GM18870 (cell line): ENCODE results near the gene LRP2.
A peak's percentile ranks its signal among the peaks of the same experiment; 100 is the strongest.

ENCODE experiments used
- ATAC-seq: cut with Tn5 transposase; IDR thresholded peaks from one replicate; pipeline ENCODE4 v1.9.1; 2021; ENCODE audit warnings: moderate library complexity; ENCODE audit not compliant: unreplicated experiment

The LRP2 gene

DNA sequence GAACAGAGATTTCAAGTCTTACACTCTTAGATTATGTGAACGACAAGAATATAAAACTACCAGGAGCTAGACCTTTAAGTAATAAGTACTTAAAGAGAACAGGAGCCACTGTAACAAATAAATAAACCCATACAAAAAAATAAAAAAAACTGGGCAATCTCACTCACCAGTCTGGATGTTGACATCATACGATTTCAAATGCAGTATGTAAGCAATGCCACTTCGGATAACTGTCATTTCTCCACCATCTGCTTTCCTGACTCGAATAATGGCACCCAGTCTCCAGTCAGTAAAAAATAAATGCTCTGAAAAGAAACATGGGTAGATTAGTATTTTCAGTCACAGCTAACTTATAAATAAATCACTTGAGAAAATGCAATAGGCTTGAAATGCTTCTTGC, 115.1 kb downstream of the LRP2 start:
- ATAC-seq: no peak

DNA sequence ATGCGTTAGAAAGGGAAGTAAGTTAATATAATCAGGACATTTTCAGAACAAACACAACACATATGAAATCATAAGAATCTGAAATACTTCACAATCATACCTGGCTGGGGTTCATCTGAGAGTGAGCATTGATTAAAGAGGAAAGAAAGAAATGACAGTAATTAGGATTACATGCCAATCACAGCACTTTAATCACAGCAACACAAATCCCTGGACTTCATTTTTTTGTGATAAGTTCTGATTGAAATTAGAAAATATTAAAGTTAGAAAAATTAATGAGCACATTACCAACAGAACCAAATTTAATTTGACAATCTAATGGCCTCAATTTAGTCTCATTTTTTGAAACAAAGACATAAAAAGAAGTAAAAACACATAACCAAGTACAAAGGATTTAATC, 121.9 kb downstream of the LRP2 start:
- ATAC-seq: no peak

DNA sequence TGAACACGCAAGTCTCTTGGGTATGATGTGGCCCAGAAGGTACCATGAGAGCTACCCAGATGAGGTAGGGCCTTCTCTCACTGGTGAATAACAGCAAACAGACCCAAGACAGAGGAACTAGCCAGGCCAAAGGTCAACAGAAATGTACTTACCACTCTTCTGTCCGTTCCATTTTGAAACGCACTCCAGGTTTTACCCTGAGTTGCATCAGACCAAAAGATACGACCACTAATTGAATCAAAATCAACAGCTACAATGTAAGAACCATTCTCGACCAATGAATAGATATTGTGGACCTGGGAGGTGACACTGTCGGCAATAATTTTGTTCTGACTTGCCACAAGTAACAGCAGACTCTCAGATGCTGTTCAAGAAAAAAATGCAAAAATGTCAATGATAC, 124.4 kb downstream of the LRP2 start:
- no peak for ATAC-seq

DNA sequence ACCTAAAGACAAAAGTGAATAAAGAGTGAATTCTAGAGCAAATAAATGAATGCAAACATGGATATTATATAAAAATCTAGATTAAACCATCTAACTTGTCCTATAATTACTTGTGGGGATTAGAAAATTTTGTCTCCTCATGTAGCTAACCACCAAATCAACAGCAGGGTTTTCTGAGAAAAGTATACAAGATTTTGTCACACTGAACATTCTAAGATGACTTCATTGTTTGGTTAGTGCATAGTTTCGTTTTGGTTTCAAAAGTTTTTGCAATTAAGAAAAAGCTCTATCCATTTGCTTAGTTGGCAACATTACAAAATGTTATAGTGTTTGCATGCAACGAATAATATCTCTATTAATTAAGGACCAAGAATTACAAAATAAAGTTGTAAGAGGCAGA, 125.0 kb downstream of the LRP2 start:
- ATAC-seq: no peak

DNA sequence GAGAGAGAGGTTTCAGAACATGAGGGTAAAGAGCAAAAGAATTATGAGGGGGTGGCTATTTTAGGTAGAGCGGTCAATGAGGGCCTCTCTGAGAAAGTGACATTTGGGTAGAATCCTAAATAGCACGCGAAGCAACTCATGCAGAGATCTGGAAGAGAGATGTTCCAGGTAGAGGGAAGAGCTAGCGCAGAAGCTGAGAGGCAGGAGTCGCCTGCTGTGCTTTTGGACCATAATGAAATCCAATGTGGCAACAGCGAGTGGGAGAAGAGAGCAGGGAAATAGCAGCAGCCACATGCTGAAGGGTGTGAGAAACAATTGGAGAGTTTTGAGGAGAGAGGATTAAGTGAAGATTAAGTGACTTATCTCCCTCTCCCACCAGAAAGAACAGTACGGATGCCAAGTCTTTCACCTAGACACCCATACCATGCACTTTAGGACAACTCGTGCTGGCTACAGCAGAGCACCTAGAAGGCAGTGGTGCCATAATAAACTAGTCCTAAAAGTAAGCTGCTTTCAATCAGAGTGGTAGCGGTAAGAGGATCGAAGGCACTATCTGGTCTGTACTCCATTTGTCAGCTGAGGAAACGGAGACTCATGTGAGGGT, 129.7 kb downstream of the LRP2 start:
- no peak for ATAC-seq

DNA sequence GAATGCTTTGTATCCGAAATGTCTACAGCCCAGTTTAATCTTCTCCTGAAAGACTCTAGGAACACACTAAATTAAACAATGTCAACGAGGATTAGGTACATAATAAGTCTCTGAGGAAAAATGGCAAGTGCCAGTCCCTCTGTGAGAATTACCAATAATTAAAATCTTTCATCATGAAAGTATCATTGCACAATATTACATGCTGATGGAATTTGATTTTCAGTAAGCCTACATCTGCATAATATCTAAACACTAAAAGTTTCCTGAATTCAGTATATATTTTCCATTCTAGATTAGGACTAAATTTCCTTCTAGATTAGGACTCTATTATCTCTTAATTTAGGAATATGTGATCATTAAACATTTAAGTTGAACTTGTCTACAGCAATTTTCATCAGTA, 132.1 kb downstream of the LRP2 start:
- no peak for ATAC-seq

DNA sequence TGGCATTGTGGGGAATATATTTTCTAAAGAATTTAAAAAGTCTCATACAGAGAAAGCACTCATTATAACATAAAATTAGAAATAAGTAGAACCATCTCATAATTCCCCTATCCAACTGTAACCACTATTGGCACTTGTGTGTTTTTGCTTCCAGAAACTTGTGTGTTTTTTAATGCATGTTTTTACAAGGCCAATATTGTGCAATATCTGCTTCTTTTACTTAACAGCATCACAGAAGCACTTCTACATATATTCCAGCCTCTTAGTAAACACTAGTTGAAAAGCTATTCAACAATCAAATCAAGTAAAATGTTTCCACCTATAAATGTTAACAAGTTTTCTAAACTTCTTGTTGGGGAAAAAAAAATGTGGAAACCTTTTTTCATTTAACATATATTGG, 132.7 kb downstream of the LRP2 start:
- no peak for ATAC-seq

DNA sequence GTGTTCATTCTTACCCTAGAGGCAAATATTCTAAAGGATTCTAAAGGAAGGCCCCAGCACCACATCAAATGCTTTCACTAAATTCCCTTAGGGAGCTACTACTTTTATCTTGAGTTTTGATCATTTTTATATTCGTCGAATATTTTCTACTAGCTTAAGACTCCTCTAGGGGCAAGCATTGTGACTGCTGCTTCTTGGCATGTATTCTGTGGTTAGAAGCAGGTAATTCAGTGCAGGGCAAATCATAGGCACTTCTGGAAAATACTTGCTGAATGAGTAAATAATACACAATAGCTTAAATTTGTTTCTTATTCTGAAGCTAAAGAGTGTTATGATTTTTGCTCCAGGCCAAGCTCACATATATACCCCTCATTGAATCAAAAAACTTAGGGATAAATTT, 136.4 kb downstream of the LRP2 start:
- no peak for ATAC-seq

DNA sequence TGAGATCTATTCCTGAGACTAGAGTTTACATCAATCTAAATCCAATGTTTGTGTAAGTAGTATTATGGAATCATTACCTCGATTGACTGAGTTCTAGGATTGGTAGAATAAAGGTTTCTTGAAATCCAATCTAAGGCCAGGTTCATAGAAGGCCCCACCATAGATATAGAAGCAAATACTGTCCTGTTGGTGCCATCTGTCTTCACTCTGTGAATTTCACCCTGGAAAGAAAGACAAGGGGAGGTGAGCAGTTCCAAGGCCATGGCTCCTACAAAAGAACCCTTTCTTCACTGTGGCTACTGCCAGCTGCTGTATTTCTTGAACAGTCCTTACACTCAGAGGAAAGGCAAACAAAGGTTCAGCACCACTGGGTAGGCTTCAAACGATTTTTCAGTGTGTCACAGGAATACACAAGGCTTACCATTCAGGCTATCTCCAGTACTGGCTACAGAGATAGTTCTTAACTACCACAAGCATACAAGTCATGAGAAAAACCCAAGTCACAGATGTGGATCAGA, 137.0 kb downstream of the LRP2 start:
- ATAC-seq: no peak

DNA sequence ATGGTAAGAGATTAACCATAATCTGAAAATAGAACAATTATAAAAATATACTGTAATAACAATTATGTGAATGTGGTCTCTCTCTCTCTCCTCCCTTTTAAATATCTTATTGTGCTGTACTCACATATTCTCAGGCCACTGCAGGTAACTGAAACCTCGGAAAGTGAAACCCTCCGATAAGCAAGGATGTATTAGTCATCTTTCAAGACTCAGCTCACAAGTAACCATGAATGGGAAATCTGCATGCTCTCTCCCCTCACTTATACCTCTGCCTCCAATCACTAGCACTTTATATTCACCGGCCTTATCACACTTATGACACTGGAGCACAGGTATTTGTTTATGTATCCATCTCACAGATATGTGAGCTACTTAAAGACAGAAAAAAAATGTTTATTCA, 139.7 kb downstream of the LRP2 start:
- peak; percentile 96 for ATAC-seq

DNA sequence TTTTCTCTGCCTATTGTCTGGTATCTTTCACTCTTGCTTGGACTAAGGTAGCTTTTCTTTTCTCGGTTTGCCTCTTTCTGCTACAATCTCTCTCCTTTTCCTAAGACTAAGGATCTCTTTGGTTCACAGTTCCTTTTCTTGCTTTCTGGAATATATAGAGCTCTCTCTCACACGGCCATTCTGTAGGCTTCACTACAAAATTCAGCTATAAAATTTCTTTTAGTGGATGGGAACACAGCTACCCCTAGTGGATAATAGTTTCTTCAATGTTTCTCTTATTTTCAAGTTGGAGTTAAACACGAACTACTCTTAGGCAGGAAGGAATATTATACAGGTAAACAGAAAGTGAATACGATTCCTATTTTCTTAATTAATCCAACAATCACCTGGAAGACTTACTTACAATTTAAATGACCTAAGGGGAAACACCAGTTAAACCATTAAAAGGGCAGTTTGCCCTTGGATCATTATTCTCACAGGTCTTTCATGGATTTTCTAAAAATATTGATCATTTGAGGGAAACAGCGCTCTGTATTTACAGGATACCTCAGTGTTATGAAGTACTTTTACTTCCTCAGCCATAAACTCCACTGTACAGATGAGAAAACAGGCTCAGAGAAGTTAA, 140.5 kb downstream of the LRP2 start:
- no peak for ATAC-seq

DNA sequence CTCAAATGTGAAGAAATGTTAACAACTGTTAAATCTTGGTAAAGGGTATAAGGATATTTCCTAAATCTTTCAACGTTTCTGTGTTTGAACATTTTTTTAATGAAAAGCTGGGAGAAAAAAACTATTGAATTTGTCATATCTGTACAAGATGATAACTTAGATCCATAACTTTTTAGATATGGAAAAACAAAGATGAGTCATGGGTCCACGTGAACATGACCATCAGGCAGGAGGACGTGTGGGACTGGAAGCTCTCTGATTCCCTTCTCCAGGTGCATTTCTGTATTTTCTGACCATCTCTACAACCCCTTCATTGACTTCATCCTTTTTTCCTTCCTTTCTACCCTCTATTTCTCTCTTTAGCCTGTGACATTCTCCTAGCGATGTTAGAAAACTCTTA, 151.4 kb downstream of the LRP2 start:
- ATAC-seq: no peak

DNA sequence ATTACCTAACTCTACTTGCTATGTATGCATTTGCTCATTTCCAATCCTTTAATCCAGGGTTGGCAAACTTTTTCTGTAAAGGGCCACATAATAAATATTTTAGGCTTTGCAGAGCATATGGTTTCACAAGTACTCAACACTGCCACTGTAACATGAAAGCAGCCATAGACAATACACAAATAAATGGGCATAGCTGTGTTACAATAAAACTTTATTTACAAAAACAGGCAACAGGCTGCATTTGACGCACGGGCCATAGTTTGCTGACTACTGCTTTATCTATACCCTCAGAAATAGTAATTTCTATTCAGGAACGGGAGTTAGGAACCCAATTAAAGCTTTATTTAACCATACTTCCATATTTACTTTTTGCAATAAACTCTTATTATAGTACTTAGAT, 154.3 kb downstream of the LRP2 start:
- no peak for ATAC-seq

DNA sequence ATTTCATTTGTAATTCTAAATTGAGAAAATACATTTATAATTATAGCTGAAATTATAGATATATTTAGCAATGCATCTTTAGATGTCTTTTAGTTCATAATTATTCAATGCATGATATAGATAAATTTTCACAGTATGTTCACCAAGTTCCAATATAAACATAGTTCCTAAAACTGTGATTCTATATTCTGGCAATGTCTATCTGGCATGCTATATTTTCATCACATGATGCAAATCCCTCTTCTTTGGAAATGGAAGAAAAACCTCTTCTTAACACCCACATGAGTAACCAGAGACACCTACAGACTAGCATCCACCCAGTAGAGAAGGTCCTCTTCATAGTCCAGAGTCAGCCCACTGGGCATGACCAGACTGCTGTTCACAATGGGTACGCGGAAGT, 157.2 kb downstream of the LRP2 start:
- no peak for ATAC-seq

DNA sequence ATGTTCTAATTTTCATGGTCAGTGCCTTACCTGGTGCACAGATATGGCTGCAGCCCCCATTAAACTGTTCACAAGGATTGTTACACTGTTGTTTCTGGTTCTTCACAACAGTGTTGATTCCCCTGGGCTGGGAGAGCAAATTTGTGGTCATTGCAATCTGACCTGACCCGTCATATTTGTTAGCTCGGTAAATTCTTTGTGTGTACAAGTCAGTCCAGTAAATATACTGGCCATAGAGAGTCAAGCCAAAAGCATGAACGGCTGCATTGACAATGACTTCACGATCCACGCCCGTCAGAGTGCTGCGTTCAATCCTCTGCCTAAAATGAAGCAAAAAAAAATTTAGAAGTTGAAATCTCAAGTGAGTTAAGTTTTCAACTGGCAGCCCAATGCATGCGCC, 158.4 kb downstream of the LRP2 start:
- ATAC-seq: no peak

DNA sequence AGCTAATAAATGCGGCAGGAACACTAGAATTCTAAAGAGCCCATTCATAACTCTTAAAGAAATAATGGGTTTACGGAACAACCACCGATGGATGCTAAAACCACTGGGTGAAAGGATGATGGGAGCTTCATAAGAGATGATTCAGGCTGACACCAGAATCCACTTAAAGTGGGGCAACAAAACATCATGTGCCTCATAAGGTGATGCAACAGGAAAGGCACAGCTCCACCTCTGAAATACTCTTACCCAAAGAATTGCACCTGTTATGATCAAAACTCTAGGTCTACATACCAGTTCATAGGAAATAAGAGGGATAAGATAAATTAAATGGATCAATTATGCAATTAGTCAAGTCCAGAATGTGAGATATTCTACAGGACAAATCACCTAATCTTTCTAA, 161.6 kb downstream of the LRP2 start:
- no peak for ATAC-seq

DNA sequence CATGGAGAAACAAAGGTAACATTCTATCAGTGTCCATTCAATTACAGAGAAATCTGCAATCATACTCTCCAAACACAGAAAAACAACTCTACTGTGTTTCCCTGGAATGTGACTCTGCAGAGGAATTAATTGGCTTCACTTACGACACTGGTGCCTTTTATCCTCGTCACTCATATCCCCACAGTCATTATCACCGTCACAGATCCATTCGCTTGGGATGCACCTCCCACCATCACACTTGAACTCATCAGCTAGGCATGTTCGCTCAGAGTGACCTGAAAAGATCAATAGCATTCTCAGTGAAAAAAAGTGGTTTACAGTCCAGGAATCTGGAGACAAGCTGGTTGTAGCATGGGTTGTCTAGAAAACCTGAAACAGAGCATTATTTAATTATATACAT, 168.7 kb downstream of the LRP2 start:
- ATAC-seq: no peak

DNA sequence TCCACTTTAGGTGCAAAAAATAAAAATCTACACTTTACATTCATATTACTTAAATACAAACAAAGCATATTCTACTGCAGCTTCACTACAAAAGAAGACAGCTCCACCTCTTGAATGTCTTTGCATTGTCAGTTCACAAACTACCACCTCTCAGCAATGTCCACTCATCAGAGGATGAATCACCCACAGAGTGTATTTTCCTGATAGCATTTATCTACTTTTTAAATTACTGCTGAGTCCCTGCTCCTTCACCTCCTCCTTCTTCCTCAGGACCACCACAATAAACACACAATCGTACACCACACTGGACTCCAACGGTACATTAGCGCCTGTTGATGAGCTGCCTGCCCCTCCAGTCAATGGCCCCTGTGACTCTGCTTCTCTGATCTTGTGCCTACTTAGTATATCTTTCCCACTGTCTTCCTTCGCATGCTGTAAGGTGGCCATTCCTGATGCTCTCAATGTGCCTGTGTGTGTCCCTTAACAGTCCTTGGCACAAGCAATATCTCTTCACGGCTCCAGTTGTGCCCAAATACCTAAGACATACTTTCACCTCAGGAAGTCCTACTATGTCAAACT, 172.0 kb downstream of the LRP2 start:
- no peak for ATAC-seq

DNA sequence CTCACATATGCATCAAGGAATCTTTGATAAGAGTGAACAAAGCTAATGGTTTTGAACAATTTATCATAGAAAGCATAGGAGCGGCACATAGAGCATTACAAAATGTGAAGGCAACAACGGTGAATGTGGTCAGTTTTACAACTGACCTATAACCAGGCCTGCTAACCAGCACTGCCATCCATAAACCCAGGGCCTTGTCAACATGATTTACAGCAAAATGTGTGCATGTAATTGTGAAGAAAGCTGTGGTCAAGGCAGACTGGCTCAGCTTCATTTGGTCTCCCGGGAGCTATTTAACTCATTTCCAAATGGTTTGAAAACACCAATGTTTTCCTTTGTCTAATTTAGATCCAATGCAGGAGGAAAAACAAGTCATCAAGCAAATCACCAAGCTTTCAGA, 173.2 kb downstream of the LRP2 start:
- no peak for ATAC-seq

DNA sequence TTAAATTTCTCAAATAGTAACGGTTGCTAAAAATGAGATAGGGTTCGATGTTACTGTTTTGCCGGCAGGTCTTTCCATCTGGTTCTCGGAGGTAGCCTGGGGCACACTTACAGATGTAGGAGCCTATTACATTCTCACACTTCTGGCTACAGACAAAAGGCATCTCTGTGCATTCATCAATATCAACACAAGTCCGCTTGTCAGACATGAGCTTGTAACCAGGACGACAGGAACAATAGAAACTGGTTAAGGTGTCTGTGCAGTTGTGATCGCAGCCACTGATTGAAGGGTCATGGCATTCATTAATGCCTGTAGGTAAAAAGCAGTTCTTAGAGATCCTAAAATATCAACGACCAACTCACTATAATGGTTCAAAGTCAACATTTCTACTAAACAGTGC, 176.6 kb downstream of the LRP2 start:
- ATAC-seq: no peak

DNA sequence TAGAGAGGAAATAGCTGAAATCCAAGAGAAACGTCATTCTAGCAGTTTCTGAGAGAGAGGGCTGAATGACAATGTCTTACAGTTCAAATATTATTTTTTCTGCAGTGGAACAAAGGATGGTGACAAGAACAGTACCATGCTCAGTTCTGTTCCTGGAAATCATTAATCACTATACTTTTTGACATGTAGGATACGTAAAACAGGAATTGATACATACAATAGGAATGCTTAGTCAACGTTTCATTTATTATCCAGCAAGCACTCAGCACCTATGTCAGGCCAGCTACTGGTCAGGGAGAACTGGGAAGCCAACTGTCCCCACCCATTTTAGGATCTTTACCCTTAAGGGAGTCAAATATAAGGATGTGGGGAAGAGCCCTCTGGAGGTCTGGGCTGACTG, 178.3 kb downstream of the LRP2 start:
- ATAC-seq: no peak

DNA sequence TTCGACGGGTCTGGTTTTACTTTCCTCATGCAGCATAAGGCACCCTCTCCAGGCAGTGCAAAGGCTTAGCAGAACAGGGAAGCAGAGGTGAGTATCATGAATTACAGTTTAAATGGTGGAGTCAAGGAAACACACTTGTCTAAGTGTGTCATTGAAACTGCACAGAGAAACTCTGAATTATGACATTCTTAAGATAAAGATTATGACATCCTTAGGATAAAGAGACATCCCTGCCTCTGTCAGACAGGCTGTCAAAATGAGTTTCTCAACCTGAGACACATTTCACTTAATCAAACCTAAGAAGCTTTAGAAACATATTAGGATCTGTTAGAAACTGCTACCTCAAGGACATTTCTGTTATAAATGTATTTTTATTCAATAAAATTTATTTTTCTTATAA, 179.8 kb downstream of the LRP2 start:
- no peak for ATAC-seq
